ENCODE measurements around the gene RBM43. TPM values are rescaled to one million over a fixed set of nuclear protein-coding genes. Genes with fewer than 3 reads are reported as not detected.
"Not testable (repeated sequence)": the region's sequence is repeated elsewhere in the genome, so short reads cannot be mapped to it uniquely, and the experiment has no call there.

RBM43 gene
- total RNA-seq, 1 experiment from 2014 or later: 0.57 TPM

GRCh38 chr2:151268085-151268484 lies 6.4 kb upstream of the RBM43 start:
- DNase-seq (ENCODE audit: low read depth): no peak

- DNase-seq (ENCODE audit: low read depth): no peak
These were observed 5.9 kb upstream of the RBM43 start for GRCh38 chr2:151267537-151267936.

GRCh38 chr2:151265991-151266390 lies 4.3 kb upstream of the RBM43 start:
- DNase-seq (ENCODE audit: low read depth): no peak

- DNase-seq (ENCODE audit: low read depth): no peak
These were observed 2.6 kb upstream of the RBM43 start for GRCh38 chr2:151264157-151264825.

- DNase-seq (ENCODE audit: low read depth): no peak
These were observed 966 bp upstream of the RBM43 start for GRCh38 chr2:151262629-151263028.

GRCh38 chr2:151261977-151262291 lies 271 bp upstream of the RBM43 start:
- no peak for DNase-seq (ENCODE audit: low read depth)

DNA sequence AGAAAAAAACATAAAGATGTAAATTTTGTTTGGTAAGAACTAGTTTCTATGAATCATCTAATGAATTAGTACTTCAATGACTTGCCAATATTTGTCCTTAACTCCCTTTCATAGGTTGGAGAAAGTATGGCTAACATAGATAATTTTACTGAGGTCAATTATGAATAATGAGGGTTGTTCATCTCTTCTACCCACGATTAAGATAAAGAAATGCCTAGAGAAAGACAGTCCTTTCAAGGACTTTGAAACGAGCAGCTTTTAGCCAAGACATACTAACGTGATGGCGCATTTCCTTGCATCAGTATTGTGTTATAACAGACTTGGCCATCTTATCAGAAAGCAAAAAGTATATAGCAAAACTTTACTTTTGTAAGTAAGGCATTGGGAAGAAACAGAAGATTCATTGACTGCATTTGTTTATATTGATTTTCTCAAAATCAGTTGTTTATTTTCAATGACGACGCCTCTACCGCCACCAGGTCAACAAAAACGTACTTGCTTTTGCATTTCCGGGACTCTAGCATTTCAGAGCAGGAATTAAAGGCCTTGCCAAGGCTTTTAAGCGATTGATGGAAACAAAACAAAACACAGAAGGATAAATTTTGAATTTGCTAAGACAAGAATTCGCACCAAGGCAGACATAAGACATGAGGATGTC lies 961 bp downstream of the RBM43 start:
- DNase-seq (ENCODE audit: low read depth): no peak

GRCh38 chr2:151258121-151258520 lies 3.5 kb downstream of the RBM43 start:
- DNase-seq (ENCODE audit: low read depth): peak; percentile 39

- DNase-seq (ENCODE audit: low read depth): no peak
These were observed 9.0 kb downstream of the RBM43 start for GRCh38 chr2:151252646-151253045.

DNA sequence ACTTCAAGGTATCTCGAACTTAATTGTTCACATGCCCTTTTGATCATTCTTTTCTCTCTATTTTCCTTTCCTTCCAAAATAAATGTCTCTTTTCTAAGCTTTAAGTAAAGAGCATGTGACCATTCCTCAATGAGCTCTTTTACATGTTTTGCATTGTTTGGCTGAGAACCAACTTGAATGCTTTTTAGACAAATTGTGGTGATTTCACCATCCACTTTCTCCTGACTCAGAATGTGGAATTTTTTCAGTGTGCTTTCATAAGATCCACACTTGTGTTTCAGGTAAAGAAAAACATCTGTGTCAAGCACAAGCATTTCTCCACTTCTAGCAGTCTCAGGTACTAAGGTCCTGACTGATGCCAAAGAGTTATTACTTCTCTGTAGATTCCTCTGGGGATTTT lies 10.7 kb downstream of the RBM43 start:
- no peak for DNase-seq (ENCODE audit: low read depth)

DNA sequence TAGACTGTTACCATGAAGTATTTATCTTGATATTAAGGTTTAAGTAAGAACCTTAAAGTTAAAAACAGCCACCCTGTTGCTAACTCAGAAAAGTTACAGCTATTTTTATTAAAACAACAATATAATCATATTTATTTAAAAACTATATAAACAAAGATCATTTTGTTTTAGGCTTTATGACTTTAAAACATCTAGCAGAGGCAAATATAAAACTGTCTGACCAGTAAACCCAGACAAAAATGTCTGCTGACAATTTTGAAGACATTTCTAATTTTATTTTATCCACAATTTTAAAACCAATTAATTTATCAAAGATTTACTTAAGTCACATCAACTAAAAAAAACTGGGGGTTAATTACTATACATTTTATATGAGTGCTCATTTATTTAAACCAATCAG lies 14.2 kb downstream of the RBM43 start:
- DNase-seq (ENCODE audit: low read depth): no peak

- no peak for DNase-seq (ENCODE audit: low read depth)
These were observed 15.5 kb downstream of the RBM43 start for GRCh38 chr2:151246152-151246551.

GRCh38 chr2:151243468-151243867 lies 18.2 kb downstream of the RBM43 start:
- no peak for DNase-seq (ENCODE audit: low read depth)

GRCh38 chr2:151241224-151241623 lies 20.4 kb downstream of the RBM43 start:
- DNase-seq (ENCODE audit: low read depth): no peak

DNA sequence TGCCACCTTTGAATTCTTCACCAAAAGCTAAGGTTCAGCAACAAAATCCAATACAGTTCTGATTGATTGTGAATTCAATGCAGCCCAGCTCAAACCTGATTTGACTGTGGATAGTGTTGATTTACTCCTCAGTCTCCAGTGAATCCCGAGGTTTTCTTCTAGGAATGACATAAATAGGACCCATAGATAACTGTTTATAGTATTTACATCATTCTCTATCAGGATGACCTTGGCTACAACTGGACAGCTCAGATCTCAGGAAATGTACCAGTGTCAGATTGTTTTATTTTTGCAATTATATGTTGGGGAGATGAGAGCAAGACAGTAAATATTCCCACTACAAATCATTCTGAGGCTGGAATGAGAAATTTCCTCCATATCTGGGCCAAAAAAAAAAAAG lies 21.2 kb downstream of the RBM43 start:
- DNase-seq (ENCODE audit: low read depth): no peak

DNA sequence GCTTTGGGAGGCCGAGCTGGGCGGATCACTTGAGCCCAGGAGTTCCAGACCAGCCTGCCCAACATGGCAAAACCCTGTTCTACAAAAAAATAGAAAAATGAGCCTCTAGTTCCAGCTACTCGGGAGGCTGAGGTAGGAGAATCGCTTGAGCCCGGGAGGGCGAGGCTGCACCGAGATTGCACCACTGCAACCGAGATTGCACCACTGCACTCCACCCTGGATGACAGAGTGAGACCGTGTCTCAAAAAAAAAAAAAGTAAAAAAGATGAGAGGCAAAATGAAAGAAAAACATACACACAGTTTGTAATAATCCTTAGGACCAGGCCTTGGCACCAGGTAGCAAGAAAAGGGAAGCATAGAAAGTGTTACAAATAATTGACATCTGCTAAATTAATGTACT lies 22.0 kb downstream of the RBM43 start:
- no peak for DNase-seq (ENCODE audit: low read depth)

DNA sequence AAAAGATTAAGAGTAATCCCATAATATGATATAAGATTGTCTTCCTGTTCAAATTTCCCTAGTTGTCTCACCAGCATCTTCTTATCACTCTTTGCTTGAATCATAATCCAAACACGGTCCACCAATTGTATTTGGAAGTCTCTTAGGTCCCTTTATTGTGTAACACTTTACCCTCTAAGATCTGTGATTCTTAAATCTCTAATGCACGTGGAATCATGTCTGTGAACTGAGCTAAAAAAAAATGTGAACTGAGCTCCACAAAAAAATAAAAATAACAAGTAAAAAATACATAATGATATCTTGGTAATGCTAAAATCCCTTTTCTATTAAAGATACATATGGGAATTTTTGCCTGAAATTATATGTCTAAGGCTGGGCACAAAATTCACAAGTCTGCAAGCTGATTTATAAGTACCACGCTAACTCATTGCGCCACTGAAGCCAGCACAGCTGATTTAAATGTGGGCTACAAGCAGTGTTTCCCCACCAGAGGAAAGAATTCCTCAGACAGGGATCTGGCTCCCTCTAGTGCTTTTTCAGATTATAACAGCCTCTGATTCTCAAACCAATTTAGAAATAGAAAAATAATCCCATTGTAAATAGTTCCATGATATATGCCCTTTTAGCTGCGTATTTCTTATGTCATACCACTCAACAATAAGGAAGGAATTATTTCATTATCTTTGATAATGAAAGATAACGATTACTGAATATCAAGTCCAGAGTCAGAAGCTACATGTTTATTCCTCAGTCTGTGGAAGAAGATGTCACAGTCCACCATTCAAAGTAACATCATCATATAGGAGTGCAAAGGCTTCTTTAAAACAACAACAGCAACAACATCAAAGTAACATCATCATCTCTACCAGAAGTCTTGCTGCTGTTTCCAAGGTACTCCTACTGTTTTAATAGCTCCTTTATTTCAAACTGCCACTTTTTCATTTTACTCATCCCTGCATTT lies 22.9 kb downstream of the RBM43 start:
- DNase-seq (ENCODE audit: low read depth): peak; percentile 56

DNA sequence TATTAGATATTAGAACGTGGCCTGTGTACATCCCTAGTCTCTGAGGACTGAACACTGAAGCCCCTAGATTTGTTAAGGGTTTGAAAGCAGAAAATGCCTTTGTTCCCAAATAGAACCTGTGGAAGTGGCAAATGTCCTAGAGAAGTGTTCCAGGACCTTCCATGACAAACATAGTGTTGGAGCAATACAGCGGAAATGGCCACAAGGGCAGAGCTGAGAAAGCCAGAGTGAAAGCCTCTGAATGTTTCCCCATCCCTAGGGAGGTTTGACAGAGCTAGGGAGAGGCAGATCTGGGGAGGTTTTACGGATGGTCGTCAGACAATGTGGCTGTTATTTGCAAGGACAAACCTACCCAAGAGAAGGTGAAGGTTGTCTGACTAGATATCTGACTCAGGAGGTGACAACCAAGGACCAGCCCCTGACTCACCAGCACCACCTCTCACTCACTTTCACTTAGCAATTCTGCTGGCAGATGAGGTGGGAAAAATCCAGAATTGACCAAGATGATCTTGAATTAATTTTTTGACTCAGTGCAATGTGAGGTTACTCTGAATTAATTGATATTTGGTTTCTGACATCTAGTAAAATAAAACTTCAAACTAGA lies 24.1 kb downstream of the RBM43 start:
- DNase-seq (ENCODE audit: low read depth): peak; percentile 45

- DNase-seq (ENCODE audit: low read depth): not testable (repeated sequence)
These were observed 27.9 kb downstream of the RBM43 start for GRCh38 chr2:151233760-151234159.

DNA sequence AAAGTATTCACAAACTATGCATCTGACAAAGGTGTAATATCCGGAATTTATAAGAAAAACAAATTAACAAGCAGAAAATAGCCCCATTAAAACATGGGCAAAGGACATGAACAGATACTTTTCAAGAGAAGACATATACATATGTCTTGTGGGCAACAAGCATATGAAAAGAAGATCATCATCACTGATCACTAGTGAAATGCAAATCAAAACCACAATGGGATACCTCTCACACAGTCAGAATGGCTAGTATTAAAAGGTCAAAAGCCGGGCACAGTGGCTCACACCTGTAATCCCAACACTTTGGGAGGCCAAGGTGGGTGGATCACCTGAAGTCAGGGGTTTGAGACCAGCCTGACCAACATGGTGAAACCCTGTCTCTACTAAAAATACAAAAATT lies 28.4 kb downstream of the RBM43 start:
- not testable (repeated sequence) for DNase-seq (ENCODE audit: low read depth)

- DNase-seq (ENCODE audit: low read depth): no peak
These were observed 31.0 kb downstream of the RBM43 start for GRCh38 chr2:151230627-151231140.

Measured in Daoy (cell line).